Measurements from ENCODE around the gene RALGPS1. TPM values are rescaled to one million over a fixed set of nuclear protein-coding genes. Genes with fewer than 3 reads are reported as not detected.

RALGPS1 gene
- total RNA-seq, 1 experiment from 2014 or later, result 28.5 TPM

DNA sequence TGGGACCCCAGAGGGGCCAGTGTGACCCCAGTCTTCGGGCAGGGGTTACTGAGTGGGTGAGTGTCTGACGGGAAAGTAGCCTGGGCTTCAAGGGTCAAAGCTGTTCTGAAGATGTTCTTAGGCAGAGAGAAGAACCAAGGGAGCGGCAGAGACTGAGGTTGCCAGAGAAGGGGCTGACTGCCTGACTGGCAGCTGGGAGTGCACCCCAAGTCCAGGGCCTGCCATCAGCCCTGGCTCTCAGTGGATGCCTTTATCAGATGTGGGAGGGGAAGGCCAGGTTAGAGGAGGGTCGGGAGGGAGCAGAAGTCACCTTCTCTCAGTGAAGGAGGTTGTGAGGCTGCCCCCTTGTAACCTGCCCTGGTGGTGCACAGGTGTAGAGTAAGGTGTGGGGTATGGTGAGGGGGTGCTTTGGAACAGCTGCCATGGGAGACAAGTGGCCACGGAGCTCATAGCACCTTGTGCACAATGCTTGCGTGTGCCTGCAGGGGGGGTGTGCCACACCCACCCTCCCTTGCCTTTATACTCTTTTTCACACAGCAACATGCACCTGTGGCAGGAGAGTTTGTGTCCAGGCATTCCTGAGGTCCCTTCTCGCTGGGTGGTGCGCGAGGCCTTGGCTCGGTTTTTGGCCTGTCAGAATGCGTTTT lies 18.9 kb downstream of the RALGPS1 start (continued):
- TF ChIP-seq SOX15 (CRISPR knock-in tag; IDR thresholded peaks at IDR 0.05) (no peak), ZNF423 (CRISPR knock-in tag; IDR thresholded peaks at IDR 0.05) (no peak), NFYB (CRISPR knock-in tag; conservative IDR thresholded peaks at IDR 0.05; ENCODE audit: low read depth) (no peak), FOXP1 (CRISPR knock-in tag; IDR thresholded peaks at IDR 0.05; ENCODE audit: borderline replicate concordance) (no peak)

- no peaks in the 10 kb centered on the region for H3K27me3 Mint-ChIP-seq (ENCODE audit: low read depth)
- peaks cover 24% of the 10 kb centered on the region for H3K4me1 Mint-ChIP-seq
- no peak for DNase-seq (ENCODE audit: low spot score)
- peak overlapping the region; percentile 76 for H3K27ac Mint-ChIP-seq
- H3K4me3 Mint-ChIP-seq, result no peak overlapping the region
- ChIA-PET POLR2A (no interaction called here), CTCF (interaction anchor here (0.6 to 1.6 kb wide), 4 partner anchors 13 to 264 kb away, joined by 3 to 4 read pairs (median 4); no protein-coding TSS in a partner anchor)
- TF ChIP-seq PRRX2 (CRISPR knock-in tag; IDR thresholded peaks at IDR 0.05) (no peak), MYBL2 (CRISPR knock-in tag; IDR thresholded peaks at IDR 0.05) (no peak), ESRRA (CRISPR knock-in tag; IDR thresholded peaks at IDR 0.05; ENCODE audit: borderline replicate concordance) (no peak), EMX1 (CRISPR knock-in tag; IDR thresholded peaks at IDR 0.05) (no peak), IRF2 (CRISPR knock-in tag; IDR thresholded peaks at IDR 0.05; ENCODE audit: borderline replicate concordance, low read depth) (no peak), RELA (CRISPR knock-in tag; IDR thresholded peaks at IDR 0.05; ENCODE audit: borderline replicate concordance) (no peak), CBFB (CRISPR knock-in tag; IDR thresholded peaks at IDR 0.05; ENCODE audit: low read depth) (no peak), FOXP4 (CRISPR knock-in tag; IDR thresholded peaks at IDR 0.05) (no peak), ZNF423 (CRISPR knock-in tag; IDR thresholded peaks at IDR 0.05) (no peak), ZNF396 (CRISPR knock-in tag; IDR thresholded peaks at IDR 0.05; ENCODE audit: borderline replicate concordance) (no peak)
- TF ChIP-seq, protein P1, sequence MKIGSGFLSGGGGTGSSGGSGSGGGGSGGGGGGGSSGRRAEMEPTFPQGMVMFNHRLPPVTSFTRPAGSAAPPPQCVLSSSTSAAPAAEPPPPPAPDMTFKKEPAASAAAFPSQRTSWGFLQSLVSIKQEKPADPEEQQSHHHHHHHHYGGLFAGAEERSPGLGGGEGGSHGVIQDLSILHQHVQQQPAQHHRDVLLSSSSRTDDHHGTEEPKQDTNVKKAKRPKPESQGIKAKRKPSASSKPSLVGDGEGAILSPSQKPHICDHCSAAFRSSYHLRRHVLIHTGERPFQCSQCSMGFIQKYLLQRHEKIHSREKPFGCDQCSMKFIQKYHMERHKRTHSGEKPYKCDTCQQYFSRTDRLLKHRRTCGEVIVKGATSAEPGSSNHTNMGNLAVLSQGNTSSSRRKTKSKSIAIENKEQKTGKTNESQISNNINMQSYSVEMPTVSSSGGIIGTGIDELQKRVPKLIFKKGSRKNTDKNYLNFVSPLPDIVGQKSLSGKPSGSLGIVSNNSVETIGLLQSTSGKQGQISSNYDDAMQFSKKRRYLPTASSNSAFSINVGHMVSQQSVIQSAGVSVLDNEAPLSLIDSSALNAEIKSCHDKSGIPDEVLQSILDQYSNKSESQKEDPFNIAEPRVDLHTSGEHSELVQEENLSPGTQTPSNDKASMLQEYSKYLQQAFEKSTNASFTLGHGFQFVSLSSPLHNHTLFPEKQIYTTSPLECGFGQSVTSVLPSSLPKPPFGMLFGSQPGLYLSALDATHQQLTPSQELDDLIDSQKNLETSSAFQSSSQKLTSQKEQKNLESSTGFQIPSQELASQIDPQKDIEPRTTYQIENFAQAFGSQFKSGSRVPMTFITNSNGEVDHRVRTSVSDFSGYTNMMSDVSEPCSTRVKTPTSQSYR (CRISPR knock-in tag; IDR thresholded peaks at IDR 0.05), result no peak
- no peak for ATAC-seq
- peaks cover 5% of the 10 kb centered on the region; the same call in 1 of the 2 replicates for H3K36me3 Mint-ChIP-seq
- H3K9me3 Mint-ChIP-seq, result peaks cover 6% of the 10 kb centered on the region
Measured at GRCh38 chr9:126934441-126934840, 19.9 kb downstream of the RALGPS1 start.

DNA sequence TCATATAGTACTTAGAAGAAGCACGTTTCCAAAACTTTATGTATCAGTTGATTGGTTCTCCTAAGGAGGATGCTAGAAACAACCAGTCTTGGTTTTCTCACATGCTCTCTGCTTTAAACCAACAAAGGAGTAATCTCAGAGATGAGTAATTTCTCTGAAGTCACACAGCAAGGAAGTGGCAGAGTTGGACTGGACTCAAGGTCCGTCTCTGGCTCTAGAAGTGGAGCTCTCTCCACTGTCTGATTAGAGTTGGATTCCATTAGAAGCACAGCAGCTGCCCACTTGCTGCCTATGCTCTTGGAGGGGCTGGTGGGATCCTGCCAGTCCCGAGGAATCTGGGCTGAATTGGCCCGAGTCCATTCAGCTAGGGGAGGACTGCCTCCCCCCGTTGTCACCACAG lies 21.0 kb downstream of the RALGPS1 start:
- H3K36me3 Mint-ChIP-seq, result peaks cover 5% of the 10 kb centered on the region; the same call in 1 of the 2 replicates
- no peak for DNase-seq (ENCODE audit: low spot score)
- H3K27ac Mint-ChIP-seq, result no peak overlapping the region
- no peak for ATAC-seq
- peaks cover 24% of the 10 kb centered on the region for H3K4me1 Mint-ChIP-seq
- no peaks in the 10 kb centered on the region for H3K27me3 Mint-ChIP-seq (ENCODE audit: low read depth)
- peaks cover 6% of the 10 kb centered on the region for H3K9me3 Mint-ChIP-seq
- CTCF ChIA-PET, result interaction anchor here (1.0 to 1.6 kb wide), 5 partner anchors 12 to 269 kb away, joined by 3 to 5 read pairs (median 3); no protein-coding TSS in a partner anchor
- POLR2A ChIA-PET, result no interaction called here
- no peak overlapping the region for H3K4me3 Mint-ChIP-seq
- TF ChIP-seq SP1 (CRISPR knock-in tag; conservative IDR thresholded peaks at IDR 0.05) (no peak), USF1 (CRISPR knock-in tag; IDR thresholded peaks at IDR 0.05) (no peak), MYBL2 (CRISPR knock-in tag; IDR thresholded peaks at IDR 0.05) (no peak), FOXP1 (CRISPR knock-in tag; IDR thresholded peaks at IDR 0.05; ENCODE audit: borderline replicate concordance) (no peak), PRRX2 (CRISPR knock-in tag; IDR thresholded peaks at IDR 0.05) (no peak), E2F5 (CRISPR knock-in tag; IDR thresholded peaks at IDR 0.05) (no peak), TEAD1 (CRISPR knock-in tag; IDR thresholded peaks at IDR 0.05) (no peak), ESRRA (CRISPR knock-in tag; IDR thresholded peaks at IDR 0.05; ENCODE audit: borderline replicate concordance) (no peak), TEAD4 (CRISPR knock-in tag; IDR thresholded peaks at IDR 0.05) (no peak)
- TF ChIP-seq, protein P2, sequence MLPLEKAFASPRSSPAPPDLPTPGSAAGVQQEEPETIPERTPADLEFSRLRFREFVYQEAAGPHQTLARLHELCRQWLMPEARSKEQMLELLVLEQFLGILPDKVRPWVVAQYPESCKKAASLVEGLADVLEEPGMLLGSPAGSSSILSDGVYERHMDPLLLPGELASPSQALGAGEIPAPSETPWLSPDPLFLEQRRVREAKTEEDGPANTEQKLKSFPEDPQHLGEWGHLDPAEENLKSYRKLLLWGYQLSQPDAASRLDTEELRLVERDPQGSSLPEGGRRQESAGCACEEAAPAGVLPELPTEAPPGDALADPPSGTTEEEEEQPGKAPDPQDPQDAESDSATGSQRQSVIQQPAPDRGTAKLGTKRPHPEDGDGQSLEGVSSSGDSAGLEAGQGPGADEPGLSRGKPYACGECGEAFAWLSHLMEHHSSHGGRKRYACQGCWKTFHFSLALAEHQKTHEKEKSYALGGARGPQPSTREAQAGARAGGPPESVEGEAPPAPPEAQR (CRISPR knock-in tag; IDR thresholded peaks at IDR 0.05), result no peak
- TF ChIP-seq, protein P3, sequence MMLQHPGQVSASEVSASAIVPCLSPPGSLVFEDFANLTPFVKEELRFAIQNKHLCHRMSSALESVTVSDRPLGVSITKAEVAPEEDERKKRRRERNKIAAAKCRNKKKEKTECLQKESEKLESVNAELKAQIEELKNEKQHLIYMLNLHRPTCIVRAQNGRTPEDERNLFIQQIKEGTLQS (CRISPR knock-in tag; conservative IDR thresholded peaks at IDR 0.05), result no peak
- TF ChIP-seq, protein P4, sequence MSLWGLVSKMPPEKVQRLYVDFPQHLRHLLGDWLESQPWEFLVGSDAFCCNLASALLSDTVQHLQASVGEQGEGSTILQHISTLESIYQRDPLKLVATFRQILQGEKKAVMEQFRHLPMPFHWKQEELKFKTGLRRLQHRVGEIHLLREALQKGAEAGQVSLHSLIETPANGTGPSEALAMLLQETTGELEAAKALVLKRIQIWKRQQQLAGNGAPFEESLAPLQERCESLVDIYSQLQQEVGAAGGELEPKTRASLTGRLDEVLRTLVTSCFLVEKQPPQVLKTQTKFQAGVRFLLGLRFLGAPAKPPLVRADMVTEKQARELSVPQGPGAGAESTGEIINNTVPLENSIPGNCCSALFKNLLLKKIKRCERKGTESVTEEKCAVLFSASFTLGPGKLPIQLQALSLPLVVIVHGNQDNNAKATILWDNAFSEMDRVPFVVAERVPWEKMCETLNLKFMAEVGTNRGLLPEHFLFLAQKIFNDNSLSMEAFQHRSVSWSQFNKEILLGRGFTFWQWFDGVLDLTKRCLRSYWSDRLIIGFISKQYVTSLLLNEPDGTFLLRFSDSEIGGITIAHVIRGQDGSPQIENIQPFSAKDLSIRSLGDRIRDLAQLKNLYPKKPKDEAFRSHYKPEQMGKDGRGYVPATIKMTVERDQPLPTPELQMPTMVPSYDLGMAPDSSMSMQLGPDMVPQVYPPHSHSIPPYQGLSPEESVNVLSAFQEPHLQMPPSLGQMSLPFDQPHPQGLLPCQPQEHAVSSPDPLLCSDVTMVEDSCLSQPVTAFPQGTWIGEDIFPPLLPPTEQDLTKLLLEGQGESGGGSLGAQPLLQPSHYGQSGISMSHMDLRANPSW (CRISPR knock-in tag; conservative IDR thresholded peaks at IDR 0.05; ENCODE audit: low read depth), result no peak
